Stimulated activated CD8-positive, alpha-beta memory T cell treated with anti-CD3 and anti-CD28 coated beads, Interleukin-2, amount 100 ng/mL, for 48 hours (primary cell): ENCODE results near the gene DOCK10.
A peak's percentile ranks its signal among the peaks of the same experiment; 100 is the strongest.
"Not testable (repeated sequence)": the region's sequence is repeated elsewhere in the genome, so short reads cannot be mapped to it uniquely, and the experiment has no call there.

ENCODE experiments used
- DNase-seq, 2 donors: peaks; one replicate each; pipeline ENCODE4 v3.0.0-alpha.2; 2020; ENCODE audit warnings: low read depth in 2 of 2

The DOCK10 gene

DNA sequence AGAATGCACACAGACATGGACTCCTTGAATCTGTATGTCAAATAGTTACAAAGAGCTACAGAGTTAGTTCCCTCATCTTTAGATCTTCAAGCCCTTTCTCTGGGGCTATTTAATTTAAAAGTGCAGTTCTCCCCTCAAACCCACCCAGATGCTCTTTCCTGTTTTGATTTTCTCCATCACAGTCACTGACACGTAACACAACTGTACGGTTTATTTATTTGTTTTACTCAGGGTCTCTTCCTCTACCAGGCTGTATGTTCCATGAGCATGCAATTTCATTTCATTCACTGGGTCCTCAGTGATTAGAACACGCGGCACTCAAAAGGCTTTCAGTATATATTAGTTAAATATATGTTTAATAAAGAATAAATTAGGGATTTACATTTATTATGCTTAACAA lies 94.7 kb downstream of the DOCK10 start:
- DNase-seq, result no peak

DNA sequence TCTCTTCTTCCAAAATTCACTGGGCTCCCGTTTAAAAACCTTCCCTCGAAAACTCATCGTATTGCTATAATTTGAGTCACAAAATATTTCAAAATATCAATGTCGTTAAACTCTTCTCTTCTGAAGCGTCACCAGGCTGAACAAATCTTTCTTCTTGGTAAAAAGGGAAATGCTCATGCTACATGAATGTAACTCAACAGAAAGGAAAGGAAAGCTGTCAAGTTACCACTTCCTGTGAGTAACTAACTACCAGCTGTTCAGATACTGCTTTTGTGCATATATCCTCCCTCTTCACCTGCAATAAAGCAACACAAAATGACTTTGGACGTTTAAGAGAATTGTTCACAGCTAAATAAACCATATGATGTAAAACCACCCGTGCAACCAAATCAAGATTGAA lies 95.4 kb downstream of the DOCK10 start:
- no peak for DNase-seq

DNA sequence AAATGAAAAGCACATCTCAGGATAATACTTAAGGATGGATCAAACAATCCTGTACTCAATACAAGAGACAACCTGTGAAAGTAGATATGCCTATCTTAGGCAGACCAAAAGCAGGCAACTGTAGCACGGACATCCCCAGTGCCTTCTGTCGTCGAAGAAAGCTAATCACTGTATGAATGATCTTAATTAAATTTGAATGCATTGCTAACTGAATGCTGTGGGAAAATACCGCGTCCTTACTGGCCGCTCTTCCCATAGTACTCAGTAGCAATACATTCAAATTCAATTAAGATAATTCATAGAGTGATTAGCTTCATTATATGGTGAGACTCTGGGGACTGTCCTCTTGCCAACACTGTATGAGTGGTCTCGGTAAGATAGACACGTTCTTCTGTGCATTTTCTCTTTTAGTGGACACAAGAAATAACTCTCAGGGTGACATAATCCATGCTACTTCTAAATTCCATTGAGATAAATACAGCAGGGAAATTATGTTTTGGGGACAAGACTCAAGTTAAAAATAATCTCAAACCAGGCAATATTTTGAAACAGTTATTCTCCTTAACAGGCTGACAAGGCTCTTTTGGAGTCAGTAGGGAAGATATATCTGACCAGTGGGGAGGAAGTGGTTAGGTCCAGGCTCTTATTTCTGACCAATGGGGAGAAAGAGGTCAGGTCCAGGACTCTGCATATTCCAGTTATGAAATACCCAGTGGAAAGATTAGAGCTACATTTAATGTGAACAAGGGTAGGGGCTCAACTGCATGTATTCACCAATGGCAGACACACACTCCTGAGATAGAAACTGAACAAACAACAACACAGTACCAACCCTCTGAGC lies 97.3 kb downstream of the DOCK10 start:
- no peak for DNase-seq

DNA sequence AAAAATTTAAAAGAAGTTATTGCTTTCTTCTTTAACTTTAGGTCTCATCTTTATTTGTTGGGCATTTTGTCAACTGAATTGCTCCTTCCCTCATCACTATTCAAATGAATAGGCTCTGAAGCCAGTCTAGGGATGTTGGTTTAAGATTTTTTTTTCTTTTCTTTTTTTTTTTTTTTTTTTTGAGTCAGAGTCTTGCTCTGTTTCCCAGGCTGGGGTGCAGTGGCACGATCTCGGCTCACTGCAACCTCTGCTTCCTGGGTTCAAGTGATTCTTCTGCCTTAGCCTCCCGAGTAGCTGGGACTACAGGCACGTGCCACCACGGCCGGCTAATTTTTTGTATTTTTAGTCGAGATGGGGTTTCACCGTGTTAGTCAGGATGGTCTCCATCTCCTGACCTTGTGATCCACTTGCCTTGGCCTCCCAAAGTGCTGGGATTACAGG lies 98.6 kb downstream of the DOCK10 start:
- DNase-seq, result not testable (repeated sequence)

DNA sequence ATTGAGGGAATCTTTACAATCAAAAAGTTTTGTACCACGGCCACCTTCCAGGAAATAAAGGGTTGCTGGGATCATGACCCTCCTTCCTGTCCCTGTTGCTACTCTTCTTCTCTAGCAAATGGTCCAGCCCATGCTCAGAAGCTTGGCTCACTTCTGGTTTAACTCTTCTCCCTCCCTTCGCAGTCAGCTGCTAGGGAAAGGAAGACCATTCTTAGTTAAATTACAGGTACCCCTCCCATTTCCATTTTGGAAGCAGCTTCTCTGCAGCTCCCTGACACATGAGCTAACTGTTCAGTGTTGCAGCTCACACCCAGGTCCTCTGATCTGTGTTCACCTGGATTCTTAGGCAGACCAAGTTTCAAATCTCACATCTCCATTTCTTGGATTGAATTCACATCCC lies 100.3 kb downstream of the DOCK10 start:
- no peak for DNase-seq

DNA sequence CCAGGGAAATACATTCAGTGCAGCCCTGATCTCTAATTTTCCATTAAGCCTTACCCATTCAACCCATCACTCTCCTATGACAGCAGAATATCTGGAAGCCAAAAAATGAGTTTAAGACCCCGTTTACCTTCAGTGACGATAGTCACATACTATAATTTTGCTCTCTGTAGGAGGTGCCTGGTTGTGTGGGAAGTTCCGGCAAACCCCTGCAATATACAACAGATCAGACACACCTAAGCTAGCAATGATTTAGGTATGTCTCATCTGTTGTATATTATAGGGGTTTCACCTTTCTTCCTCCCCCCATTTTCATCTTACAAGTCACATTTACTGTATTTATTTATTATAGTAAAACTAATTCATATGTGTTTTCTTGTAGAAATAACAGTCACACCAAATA lies 101.7 kb downstream of the DOCK10 start:
- DNase-seq, result no peak

DNA sequence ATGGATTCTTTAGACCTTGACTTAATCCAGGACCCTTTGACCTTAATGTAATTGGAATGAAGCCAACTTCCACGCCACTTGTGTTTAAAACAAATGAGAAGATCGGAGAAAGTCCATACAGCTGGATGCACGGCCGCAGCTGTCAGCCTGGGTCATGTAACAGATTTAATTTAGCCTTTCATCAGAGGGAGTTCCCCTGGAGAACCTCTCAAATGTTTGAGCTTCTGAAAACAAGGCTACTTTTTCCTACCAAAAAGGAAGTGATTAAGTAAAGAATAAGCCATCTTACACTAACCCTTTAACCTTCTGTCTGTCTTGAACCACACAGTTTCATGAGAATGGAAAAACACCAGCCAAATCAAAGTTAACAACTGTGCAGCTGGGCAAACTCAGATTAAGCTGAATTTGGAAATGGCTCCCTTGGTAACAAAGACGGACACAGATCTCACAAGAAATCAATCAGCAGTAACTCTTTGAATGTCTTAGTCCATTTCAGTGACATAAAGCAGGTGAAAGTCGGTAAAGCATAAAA lies 103.6 kb downstream of the DOCK10 start:
- DNase-seq, result no peak

DNA sequence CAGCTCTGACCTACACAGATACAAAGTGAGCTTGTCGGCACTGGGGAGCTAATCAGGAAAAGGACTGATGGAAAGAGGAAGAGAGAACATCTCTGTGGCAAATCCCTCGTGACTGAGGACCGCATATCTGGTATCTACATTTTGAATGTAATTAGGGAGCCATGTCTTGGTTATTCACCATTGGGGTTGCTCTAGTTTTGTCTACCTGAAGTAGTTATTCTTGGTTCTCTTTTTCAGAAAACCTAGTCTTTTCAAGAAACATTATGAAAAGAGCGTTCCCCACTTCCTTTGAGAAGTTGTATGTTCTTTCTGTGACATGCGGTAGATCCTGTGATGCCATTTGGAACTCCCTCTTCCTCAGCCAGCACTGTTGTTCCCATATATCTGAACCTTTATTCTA lies 104.4 kb downstream of the DOCK10 start:
- no peak for DNase-seq

DNA sequence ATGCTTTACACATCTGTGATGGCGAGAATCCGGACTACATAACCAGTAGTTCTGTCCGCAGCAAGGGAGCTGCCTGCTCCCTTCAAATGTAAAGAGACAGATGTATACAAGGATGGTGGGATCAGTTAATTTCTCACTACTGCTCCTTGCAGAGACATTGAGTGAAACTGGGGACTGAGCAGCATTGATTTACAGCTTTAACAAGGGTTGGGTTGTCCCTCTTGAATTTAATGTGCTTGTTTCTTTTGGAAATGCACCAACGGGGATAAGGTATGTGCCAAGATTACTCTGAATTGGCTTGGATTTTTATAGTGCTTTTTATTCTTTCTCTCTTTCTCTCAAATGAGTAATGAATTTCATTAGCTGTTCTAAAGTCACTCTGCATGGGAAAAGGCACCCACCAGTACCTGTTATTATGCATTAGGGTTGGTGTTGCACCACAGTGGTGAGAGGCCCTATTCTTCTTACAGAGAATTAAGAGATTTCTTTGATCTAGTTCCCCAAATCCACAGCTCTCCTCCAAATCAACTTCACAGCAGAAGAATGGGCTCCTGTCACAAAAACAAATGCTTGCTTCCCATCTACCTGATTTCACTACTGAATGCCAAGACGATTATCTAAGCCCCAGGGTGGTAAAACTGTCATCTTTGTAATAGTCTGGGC lies 107.6 kb downstream of the DOCK10 start:
- DNase-seq, result no peak

DNA sequence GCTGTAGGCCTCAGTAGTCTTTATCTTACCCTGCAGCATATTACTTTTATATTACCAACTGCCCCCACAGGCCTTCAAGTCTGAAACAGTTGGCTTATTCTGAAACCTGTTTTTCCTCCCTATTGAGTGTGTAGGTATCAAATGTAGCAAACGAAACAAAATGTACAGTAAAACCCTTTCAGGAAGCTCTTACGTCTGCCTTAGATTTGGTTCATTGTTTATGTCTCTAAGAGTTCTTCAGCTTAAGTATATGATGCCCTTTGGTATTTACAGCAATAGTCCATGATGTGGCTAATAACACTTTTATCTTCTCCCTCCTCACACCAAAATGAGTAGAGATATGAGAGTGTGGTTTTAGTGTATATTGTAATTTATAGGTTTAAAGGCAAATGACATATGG lies 108.8 kb downstream of the DOCK10 start:
- no peak for DNase-seq

DNA sequence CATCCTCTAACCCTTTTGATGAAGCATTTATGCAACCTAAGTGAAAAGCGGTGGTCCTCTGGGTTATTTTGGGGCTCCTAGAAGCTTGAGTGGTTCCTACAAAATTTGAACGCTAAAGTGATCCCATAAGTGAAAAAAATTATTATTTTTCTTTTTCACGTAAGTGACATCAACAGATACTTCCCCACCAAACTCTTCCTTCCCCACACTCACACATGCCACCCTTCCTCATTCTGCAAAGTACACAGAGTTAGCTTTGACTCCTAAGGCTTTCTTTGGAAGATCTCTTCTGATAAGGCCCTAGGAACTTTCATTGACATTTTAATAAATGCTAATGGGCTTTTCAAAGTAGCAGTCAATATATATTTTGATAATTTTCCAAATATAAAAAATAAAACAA lies 109.7 kb downstream of the DOCK10 start:
- no peak for DNase-seq

DNA sequence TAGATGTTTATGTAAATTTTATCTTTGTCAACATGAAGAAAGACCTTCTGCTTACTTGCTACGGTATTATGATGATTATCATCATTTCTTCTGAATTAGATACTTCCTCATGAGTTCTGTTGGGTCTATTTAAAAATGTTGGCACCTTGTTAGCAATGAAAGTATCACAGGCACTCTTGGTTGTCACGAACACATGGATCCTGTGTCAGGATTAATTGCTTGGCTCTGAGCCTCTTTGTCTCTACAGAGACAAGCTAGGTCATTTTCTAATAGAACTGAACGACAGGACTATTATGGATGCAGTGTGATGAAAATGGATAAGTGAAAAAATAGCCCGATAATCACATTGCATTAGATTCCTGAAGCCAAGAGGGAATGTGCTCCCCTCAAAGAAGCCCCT lies 110.3 kb downstream of the DOCK10 start:
- no peak for DNase-seq

DNA sequence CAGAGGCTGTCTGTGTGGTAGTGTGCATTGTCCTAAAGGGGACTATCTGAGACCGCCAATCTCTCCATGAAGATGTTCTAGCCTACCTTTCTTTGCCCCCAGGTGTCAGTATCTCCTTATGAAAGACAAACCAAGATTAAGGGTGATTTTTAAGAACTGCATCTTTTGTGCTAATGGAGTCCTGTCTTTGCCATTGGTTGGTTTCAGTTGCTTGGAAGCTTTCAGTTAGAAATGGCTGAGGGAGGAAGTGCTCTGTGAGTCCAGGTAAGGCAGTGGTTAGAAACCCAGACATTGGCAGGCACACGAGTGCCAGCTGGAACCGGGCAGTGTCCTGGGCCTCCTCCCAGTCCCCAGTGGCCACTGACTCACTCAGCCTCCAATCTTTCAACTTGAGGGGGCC lies 111.3 kb downstream of the DOCK10 start:
- DNase-seq, result no peak

DNA sequence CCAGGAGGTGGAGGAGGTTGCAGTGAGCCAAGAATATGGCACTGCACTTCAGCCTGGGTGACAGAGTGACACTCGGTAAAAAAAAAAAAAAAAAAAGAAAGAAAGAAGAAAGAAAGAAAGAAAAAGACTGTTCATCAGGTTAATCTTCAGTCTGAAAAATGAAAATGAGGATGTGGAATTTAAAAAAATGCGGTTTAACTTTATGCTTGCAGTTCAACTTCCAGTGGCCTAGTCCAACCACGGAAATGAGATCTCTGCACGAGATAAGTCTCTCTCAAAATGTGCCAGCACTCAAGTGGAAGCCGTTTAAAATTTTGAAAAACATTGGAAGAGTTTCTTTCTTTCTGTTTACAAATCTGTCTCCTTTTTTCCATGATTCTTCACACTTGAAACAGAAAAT lies 112.1 kb downstream of the DOCK10 start:
- no peak for DNase-seq

DNA sequence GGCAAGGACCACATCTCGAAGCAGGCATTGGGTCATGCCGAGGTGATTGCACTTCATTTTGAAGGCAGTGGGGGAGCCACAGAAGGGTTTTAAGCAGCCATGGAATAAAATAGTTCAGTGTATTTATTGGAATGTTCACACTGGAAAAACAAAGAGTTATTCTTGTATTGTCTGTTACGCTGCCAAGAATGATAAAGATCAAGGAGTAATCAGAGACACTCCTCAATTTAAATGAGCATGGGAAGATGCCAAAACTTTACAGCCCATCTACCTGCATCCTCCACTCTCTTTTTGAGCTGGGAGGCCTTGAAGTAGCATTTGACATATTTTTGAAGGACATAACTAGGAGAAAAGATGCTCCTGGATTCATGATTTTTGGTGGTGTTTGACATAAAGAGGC lies 112.8 kb downstream of the DOCK10 start:
- DNase-seq, result no peak

DNA sequence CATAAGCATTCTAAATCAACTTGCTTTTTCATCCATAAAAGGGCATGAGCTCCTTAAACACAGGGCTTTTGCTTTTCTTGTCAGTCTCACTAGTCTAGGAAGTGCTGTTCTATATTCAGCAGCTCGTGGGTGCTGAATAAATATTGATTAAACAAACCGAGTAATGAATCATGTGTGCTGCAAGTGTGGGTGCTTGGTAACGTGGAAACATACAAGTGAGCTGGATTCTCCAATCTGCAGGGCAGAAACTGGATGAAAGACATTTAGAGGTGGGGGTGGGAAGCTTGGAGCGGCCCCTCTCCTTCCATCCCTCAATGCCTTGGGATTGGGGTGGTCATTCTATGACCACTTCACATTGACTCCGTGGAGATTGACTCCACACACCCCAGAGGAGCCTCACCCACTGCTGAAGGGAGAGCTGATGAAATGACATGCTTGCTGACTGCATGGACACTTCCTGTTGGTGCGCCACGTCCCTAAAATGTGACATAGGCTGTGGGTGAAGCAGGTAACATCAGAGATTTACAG lies 114.6 kb downstream of the DOCK10 start:
- peak in 1 of 2 donors; percentile 46 for DNase-seq

DNA sequence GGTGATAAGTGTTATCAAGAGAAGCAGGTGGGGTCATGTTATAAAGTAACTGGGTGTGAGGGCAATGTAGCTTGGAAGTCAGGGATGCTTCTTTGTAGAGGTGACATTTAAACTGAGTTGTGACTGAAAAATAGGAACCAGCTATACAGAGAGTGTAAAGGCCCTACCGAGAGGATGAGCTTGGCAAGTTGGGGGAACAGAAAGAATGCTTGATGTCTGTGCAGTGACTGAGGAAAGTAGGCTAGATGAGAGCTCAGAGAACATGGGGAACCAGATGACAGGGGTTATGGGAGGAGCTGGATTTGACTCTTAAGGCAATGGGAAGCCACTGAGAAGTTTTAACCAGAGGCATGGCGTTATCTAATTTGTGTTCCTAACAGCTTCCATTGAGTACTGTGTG lies 115.3 kb downstream of the DOCK10 start:
- DNase-seq, result no peak

DNA sequence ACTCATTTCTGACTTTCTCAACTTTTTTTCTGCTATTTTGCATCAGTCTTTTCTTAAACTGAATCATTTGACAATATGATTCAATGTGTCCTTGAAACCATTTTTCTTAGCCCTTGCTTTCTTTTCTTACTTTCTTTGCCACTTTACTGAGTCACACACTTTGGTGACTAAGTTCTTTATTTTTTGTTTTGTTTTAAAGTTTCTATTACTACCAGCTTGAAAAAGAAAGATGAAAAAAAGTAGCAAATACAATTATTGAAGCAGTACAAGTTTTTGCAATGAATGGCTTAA lies 116.5 kb downstream of the DOCK10 start:
- DNase-seq, result no peak

DNA sequence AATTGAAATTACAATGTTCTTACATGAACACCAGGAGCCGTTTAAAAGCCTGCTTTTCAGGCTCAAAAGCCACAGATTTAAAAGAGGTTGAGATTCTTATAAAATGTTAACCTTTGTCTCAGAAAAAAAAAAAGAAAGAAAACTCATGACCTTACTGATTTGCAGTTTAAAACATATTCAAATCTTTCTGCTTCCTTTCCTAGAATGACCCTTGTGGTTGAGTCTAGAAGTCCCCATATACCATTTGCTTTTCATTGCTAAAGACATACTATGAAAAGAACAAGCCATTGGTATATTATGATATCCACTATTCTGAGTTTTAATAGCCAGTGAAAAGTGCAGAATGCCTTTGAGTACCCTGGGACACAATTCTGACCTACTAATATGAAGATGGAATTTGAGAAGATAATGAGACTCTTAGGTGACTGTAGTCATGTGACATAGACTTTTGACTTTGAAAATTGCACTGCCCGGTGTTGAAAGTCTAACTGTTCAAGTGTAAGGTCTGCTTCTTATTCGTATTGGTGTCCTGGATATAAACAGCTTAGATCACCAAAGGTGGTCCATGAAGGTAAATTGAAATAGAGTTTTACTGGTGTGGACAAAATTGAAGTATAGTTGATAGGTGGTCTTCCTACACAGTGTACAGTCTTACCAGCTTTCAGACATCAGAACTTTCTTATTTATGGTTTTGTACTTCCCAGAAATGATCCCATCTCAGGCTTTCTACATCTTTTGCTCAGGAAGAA lies 117.0 kb downstream of the DOCK10 start:
- no peak for DNase-seq

DNA sequence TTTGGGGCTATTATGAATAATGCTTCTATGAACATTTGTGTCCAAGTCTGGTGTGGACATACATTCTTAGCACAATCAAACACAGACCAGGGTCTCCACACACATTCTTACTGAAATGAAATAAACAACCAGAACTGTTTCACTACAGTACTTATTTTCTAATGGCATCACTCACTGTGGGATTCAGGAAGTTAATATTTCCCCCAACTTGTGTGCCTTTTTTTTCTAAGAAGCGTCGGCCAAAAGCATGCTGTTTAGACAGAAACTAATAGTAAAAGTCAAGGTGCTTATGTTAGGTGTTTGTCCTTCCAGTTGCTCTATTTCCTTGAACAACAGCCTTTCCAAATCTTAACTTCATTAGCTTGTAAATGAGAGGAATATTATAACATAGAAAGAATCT lies 117.6 kb downstream of the DOCK10 start:
- no peak for DNase-seq

DNA sequence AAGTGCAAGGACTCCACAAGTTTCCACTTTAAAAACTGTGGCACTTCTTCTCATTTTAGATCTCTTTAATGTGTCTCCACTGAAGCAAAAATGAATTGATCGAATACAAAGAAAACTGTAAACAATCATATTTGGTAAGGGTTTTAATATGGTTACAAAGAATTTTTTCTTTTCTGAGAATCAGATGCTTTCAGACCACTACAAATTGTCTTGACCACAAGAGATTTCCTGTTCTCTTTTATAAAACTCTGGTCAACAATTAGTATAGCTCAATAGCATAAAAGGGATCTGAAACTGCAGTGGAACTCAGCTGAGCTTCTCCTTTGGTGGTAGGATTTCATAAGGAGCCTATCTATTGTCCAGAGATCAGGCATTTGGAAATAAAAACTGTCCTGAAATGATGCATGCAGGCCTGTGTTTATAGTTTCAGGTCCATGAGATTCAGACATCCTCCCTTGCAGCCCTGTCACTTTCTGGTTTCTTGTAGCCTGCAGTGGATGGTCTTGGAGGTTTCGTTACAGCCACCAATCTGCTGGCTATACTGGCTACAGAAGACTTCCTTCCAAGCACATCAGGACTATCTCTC lies 120.0 kb downstream of the DOCK10 start:
- no peak for DNase-seq

DNA sequence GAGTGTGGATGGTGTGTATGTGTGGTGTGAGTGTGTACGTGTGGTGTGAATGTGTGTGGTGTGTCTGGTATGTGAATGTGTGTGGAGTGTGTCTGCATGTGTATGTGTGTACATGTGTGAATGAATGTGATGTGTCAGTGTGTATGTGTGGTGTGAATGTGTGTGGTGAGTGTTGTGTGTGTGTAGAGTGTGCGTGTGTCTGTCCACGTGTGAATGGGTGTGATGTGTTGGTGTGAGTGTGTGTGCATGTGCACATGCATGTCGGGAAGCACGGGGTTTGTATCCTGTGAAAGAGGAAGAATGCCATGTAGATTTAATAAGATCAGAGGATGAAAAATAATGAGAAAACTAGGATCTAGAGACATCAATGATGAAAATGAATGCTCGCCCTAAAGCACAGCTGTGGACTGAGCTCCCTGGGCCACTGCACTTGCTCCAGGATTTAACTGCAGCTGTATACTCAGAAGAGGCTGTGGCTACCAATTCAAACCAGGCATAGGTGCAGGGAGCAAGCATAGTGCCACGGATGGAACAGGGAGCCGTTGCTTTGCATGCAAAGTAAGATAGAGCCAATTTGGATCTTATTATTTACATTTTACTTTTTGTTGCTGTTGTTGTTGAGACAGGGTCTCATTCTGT lies 122.7 kb downstream of the DOCK10 start:
- DNase-seq, result no peak
